ENCODE measurements around the gene MYMK.

MYMK gene

GRCh38 chr9:133540698-133541025 is 15.9 kb upstream of the MYMK start:
- H3K9me3 ChIP-seq (replicated peaks in 1 of 2; ENCODE audit: control insufficient read depth in 2 of 2, insufficient read depth in 1 of 2, low read depth in 1 of 2, low read length in 2 of 2) = no peaks in the 10 kb centered on the region
- H2AFZ ChIP-seq (ENCODE audit: low read length) = no peak overlapping the region
- no peak overlapping the region for H3K27ac ChIP-seq (replicated peaks; ENCODE audit: low read length)
- peaks cover 0 to 58% (median 13%) of the 10 kb centered on the region in 3 experiments for H3K27me3 ChIP-seq (ENCODE audit: control insufficient read depth in 3 of 3, insufficient read depth in 3 of 3, low read depth in 1 of 3, low read length in 3 of 3)
- DNase-seq (ENCODE audit: low spot score) = no peak
- H3K4me1 ChIP-seq (ENCODE audit: control insufficient read depth in 2 of 2, insufficient read depth in 1 of 2, low read depth in 1 of 2, low read length in 2 of 2) = peaks cover 0 to 17% of the 10 kb centered on the region in 2 donors
- H2BK12ac ChIP-seq (ENCODE audit: low read length) = peak overlapping the region; percentile 4
- H4K91ac ChIP-seq (ENCODE audit: low read depth, low read length, poor library complexity) = peak overlapping the region; percentile 38
- no peaks in the 10 kb centered on the region for H3K79me1 ChIP-seq (ENCODE audit: low read depth, low read length)
- H3K18ac ChIP-seq (ENCODE audit: low read length) = peak overlapping the region; percentile 87
- H2AK5ac ChIP-seq (ENCODE audit: low read depth, low read length) = no peak overlapping the region
- H2BK15ac ChIP-seq (ENCODE audit: low read length) = peak overlapping the region; percentile 51
- H2BK120ac ChIP-seq (ENCODE audit: low read depth, low read length) = no peak overlapping the region
- peak overlapping the region; percentile 57 for H3K14ac ChIP-seq (ENCODE audit: low read length)
- peak overlapping the region; percentile 56 for H3K9ac ChIP-seq (ENCODE audit: low read depth, low read length, poor library complexity)
- peak overlapping the region; percentile 77 for H4K8ac ChIP-seq (ENCODE audit: low read depth, low read length)
- H2BK5ac ChIP-seq (ENCODE audit: low read length) = no peak overlapping the region
- WGBS, 2 donors (ENCODE audit: extremely low coverage in 2 of 2, insufficient read length in 2 of 2, insufficient replicate concordance in 1 of 2) = no CpG with 5 or more reads among the region's 18 CpGs
- H3K36me3 ChIP-seq (replicated peaks in 1 of 2; ENCODE audit: control insufficient read depth in 2 of 2, insufficient read depth in 2 of 2, low read length in 2 of 2) = no peaks in the 10 kb centered on the region
- H3K4ac ChIP-seq (ENCODE audit: low read length) = no peak overlapping the region
- H3K4me2 ChIP-seq (ENCODE audit: insufficient read depth, low read length, poor library complexity, severe bottlenecking) = no peak overlapping the region
- H3K23ac ChIP-seq (ENCODE audit: low read depth, low read length, poor library complexity) = peak overlapping the region; percentile 80
- peak overlapping the region in 1 of 2 donors; percentile 10 for H3K4me3 ChIP-seq (ENCODE audit: low read length in 2 of 2)

GRCh38 chr9:133539991-133540697 is 15.4 kb upstream of the MYMK start:
- Histone ChIP-seq H3K27ac (replicated peaks; ENCODE audit: low read length) (no peak overlapping the region), H4K8ac (ENCODE audit: low read depth, low read length) (peak overlapping the region; percentile 77), H3K9ac (ENCODE audit: low read depth, low read length, poor library complexity) (peak overlapping the region; percentile 56), H3K4me2 (ENCODE audit: insufficient read depth, low read length, poor library complexity, severe bottlenecking) (no peak overlapping the region), H3K18ac (ENCODE audit: low read length) (peak overlapping the region; percentile 93), H2AK5ac (ENCODE audit: low read depth, low read length) (peak overlapping the region; percentile 1), H2AFZ (ENCODE audit: low read length) (peak overlapping the region; percentile 29), H3K23ac (ENCODE audit: low read depth, low read length, poor library complexity) (no peak overlapping the region), H4K91ac (ENCODE audit: low read depth, low read length, poor library complexity) (no peak overlapping the region), H3K36me3 (replicated peaks in 1 of 2; ENCODE audit: control insufficient read depth in 2 of 2, insufficient read depth in 2 of 2, low read length in 2 of 2) (no peaks in the 10 kb centered on the region), H3K14ac (ENCODE audit: low read length) (no peak overlapping the region), H3K4me1 (ENCODE audit: control insufficient read depth in 2 of 2, insufficient read depth in 1 of 2, low read depth in 1 of 2, low read length in 2 of 2) (peaks cover 0 to 21% of the 10 kb centered on the region in 2 donors), H2BK12ac (ENCODE audit: low read length) (no peak overlapping the region), H2BK15ac (ENCODE audit: low read length) (peak overlapping the region; percentile 51), H2BK5ac (ENCODE audit: low read length) (no peak overlapping the region), H3K4ac (ENCODE audit: low read length) (no peak overlapping the region), H3K9me3 (replicated peaks in 1 of 2; ENCODE audit: control insufficient read depth in 2 of 2, insufficient read depth in 1 of 2, low read depth in 1 of 2, low read length in 2 of 2) (no peaks in the 10 kb centered on the region), H3K79me1 (ENCODE audit: low read depth, low read length) (no peaks in the 10 kb centered on the region), H3K27me3 (ENCODE audit: control insufficient read depth in 3 of 3, insufficient read depth in 3 of 3, low read depth in 1 of 3, low read length in 3 of 3) (peaks cover 0 to 57% (median 17%) of the 10 kb centered on the region in 3 experiments), H2BK120ac (ENCODE audit: low read depth, low read length) (no peak overlapping the region), H3K4me3 (ENCODE audit: low read length in 2 of 2) (no peak overlapping the region)
- no CpG with 5 or more reads among the region's 22 CpGs for WGBS, 2 donors (ENCODE audit: extremely low coverage in 2 of 2, insufficient read length in 2 of 2, insufficient replicate concordance in 1 of 2)
- no peak for DNase-seq (ENCODE audit: low spot score)

- H4K91ac ChIP-seq (ENCODE audit: low read depth, low read length, poor library complexity) = no peak overlapping the region
- WGBS, 2 donors (ENCODE audit: extremely low coverage in 2 of 2, insufficient read length in 2 of 2, insufficient replicate concordance in 1 of 2) = no CpG with 5 or more reads among the region's 47 CpGs
- H3K4me1 ChIP-seq (ENCODE audit: control insufficient read depth in 2 of 2, insufficient read depth in 1 of 2, low read depth in 1 of 2, low read length in 2 of 2) = peaks cover 6 to 27% of the 10 kb centered on the region in 2 donors
- no peak overlapping the region for H2BK12ac ChIP-seq (ENCODE audit: low read length)
- H3K4ac ChIP-seq (ENCODE audit: low read length) = peak overlapping the region; percentile 93
- no peak for DNase-seq (ENCODE audit: low spot score)
- no peaks in the 10 kb centered on the region for H3K9me3 ChIP-seq (replicated peaks in 1 of 2; ENCODE audit: control insufficient read depth in 2 of 2, insufficient read depth in 1 of 2, low read depth in 1 of 2, low read length in 2 of 2)
- peak overlapping the region; percentile 93 for H3K18ac ChIP-seq (ENCODE audit: low read length)
- H3K79me1 ChIP-seq (ENCODE audit: low read depth, low read length) = peaks cover 2% of the 10 kb centered on the region
- H3K9ac ChIP-seq (ENCODE audit: low read depth, low read length, poor library complexity) = peak overlapping the region; percentile 64
- no peaks in the 10 kb centered on the region for H3K36me3 ChIP-seq (replicated peaks in 1 of 2; ENCODE audit: control insufficient read depth in 2 of 2, insufficient read depth in 2 of 2, low read length in 2 of 2)
- H3K27ac ChIP-seq (replicated peaks; ENCODE audit: low read length) = no peak overlapping the region
- H3K14ac ChIP-seq (ENCODE audit: low read length) = peak overlapping the region; percentile 59
- peaks cover 0 to 55% (median 23%) of the 10 kb centered on the region in 3 experiments for H3K27me3 ChIP-seq (ENCODE audit: control insufficient read depth in 3 of 3, insufficient read depth in 3 of 3, low read depth in 1 of 3, low read length in 3 of 3)
- peak overlapping the region; percentile 29 for H2AFZ ChIP-seq (ENCODE audit: low read length)
- H3K4me3 ChIP-seq (ENCODE audit: low read length in 2 of 2) = no peak overlapping the region
- no peak overlapping the region for H2BK15ac ChIP-seq (ENCODE audit: low read length)
- peak overlapping the region; percentile 45 for H3K4me2 ChIP-seq (ENCODE audit: insufficient read depth, low read length, poor library complexity, severe bottlenecking)
- peak overlapping the region; percentile 59 for H2AK5ac ChIP-seq (ENCODE audit: low read depth, low read length)
- peak overlapping the region; percentile 51 for H3K23ac ChIP-seq (ENCODE audit: low read depth, low read length, poor library complexity)
- no peak overlapping the region for H2BK120ac ChIP-seq (ENCODE audit: low read depth, low read length)
- H2BK5ac ChIP-seq (ENCODE audit: low read length) = peak overlapping the region; percentile 4
- peak overlapping the region; percentile 45 for H4K8ac ChIP-seq (ENCODE audit: low read depth, low read length)
Measured at GRCh38 chr9:133538851-133539833, 14.4 kb upstream of the MYMK start.

GRCh38 chr9:133538176-133538575 is 13.4 kb upstream of the MYMK start:
- H2AK5ac ChIP-seq (ENCODE audit: low read depth, low read length) = peak overlapping the region; percentile 60
- no peak overlapping the region for H3K4ac ChIP-seq (ENCODE audit: low read length)
- DNase-seq (ENCODE audit: low spot score) = no peak
- no peak overlapping the region for H4K91ac ChIP-seq (ENCODE audit: low read depth, low read length, poor library complexity)
- no peak overlapping the region for H3K27ac ChIP-seq (replicated peaks; ENCODE audit: low read length)
- no peak overlapping the region for H3K23ac ChIP-seq (ENCODE audit: low read depth, low read length, poor library complexity)
- no peak overlapping the region for H2BK12ac ChIP-seq (ENCODE audit: low read length)
- peaks cover 0 to 55% (median 33%) of the 10 kb centered on the region in 3 experiments for H3K27me3 ChIP-seq (ENCODE audit: control insufficient read depth in 3 of 3, insufficient read depth in 3 of 3, low read depth in 1 of 3, low read length in 3 of 3)
- no peak overlapping the region for H2BK5ac ChIP-seq (ENCODE audit: low read length)
- H3K4me1 ChIP-seq (ENCODE audit: control insufficient read depth in 2 of 2, insufficient read depth in 1 of 2, low read depth in 1 of 2, low read length in 2 of 2) = peaks cover 15 to 31% of the 10 kb centered on the region in 2 donors
- H2BK120ac ChIP-seq (ENCODE audit: low read depth, low read length) = no peak overlapping the region
- WGBS, 2 donors (ENCODE audit: extremely low coverage in 2 of 2, insufficient read length in 2 of 2, insufficient replicate concordance in 1 of 2) = no CpG with 5 or more reads among the region's 14 CpGs
- H3K4me3 ChIP-seq (ENCODE audit: low read length in 2 of 2) = no peak overlapping the region
- no peak overlapping the region for H3K4me2 ChIP-seq (ENCODE audit: insufficient read depth, low read length, poor library complexity, severe bottlenecking)
- H2BK15ac ChIP-seq (ENCODE audit: low read length) = peak overlapping the region; percentile 86
- H4K8ac ChIP-seq (ENCODE audit: low read depth, low read length) = no peak overlapping the region
- H3K36me3 ChIP-seq (replicated peaks in 1 of 2; ENCODE audit: control insufficient read depth in 2 of 2, insufficient read depth in 2 of 2, low read length in 2 of 2) = no peaks in the 10 kb centered on the region
- peaks cover 2% of the 10 kb centered on the region for H3K79me1 ChIP-seq (ENCODE audit: low read depth, low read length)
- H3K18ac ChIP-seq (ENCODE audit: low read length) = peak overlapping the region; percentile 45
- no peaks in the 10 kb centered on the region for H3K9me3 ChIP-seq (replicated peaks in 1 of 2; ENCODE audit: control insufficient read depth in 2 of 2, insufficient read depth in 1 of 2, low read depth in 1 of 2, low read length in 2 of 2)
- no peak overlapping the region for H3K9ac ChIP-seq (ENCODE audit: low read depth, low read length, poor library complexity)
- no peak overlapping the region for H3K14ac ChIP-seq (ENCODE audit: low read length)
- no peak overlapping the region for H2AFZ ChIP-seq (ENCODE audit: low read length)
